Cardiac fibroblast (primary cell): ENCODE data around the gene AOC2.

ENCODE experiments used
- DNase-seq, 2 donors: peaks; one replicate each; pipeline versions ENCODE4 v3.0.0 to v3.0.0-alpha.2; 2010; ENCODE audit warnings: low read depth in 2 of 2
- H3K4me3 ChIP-seq, 2 donors: replicated peaks in 1 of 2; 1 replicate in 1 of 2; 2 replicates in 1 of 2; pipeline ENCODE4 v1.5.1; 2011; ENCODE audit warnings: low read depth in 2 of 2, low read length in 2 of 2, mild to moderate bottlenecking in 2 of 2, moderate library complexity in 1 of 2
- CTCF ChIP-seq: IDR thresholded peaks from one replicate; pipeline ENCODE4 v1.5.1; 2011; ENCODE audit warnings: low read depth, mild to moderate bottlenecking, low read length, inconsistent platforms

The AOC2 gene

GRCh38 chr17:42817866-42818265, 26.5 kb upstream of the AOC2 start:
- no peak overlapping the region for H3K4me3 ChIP-seq
- peak in 1 of 2 donors; percentile 77 for DNase-seq
- no peak for TF ChIP-seq CTCF

- TF ChIP-seq CTCF = no peak
- no peak overlapping the region for H3K4me3 ChIP-seq
- DNase-seq = peak; percentile 22 to 81
These were observed 26.0 kb upstream of the AOC2 start for GRCh38 chr17:42818379-42818778.

- DNase-seq = peak; percentile 71 to 77
- no peak overlapping the region for H3K4me3 ChIP-seq
- peak; percentile 84 for TF ChIP-seq CTCF
These were observed 24.3 kb upstream of the AOC2 start for GRCh38 chr17:42819939-42820535.

- no peak overlapping the region for H3K4me3 ChIP-seq
- no peak for DNase-seq
- TF ChIP-seq CTCF = no peak
These were observed 23.2 kb upstream of the AOC2 start for GRCh38 chr17:42821176-42821575.

- no peak for DNase-seq
- H3K4me3 ChIP-seq = no peak overlapping the region
- no peak for TF ChIP-seq CTCF
These were observed 16.9 kb upstream of the AOC2 start for GRCh38 chr17:42827472-42827871.

- no peak for TF ChIP-seq CTCF
- no peak overlapping the region for H3K4me3 ChIP-seq
- no peak for DNase-seq
These were observed 13.4 kb upstream of the AOC2 start for GRCh38 chr17:42830971-42831370.
